CD1c-positive myeloid dendritic cell (primary cell): Measurements from ENCODE around the gene PDZD8.
"Not testable (repeated sequence)": the region's sequence is repeated elsewhere in the genome, so short reads cannot be mapped to it uniquely, and the experiment has no call there.

ENCODE experiments used
- DNase-seq: peaks from one replicate; pipeline ENCODE4 v3.0.0-alpha.2; 2016; ENCODE audit errors: extremely low spot score

PDZD8 gene

GRCh38 chr10:117350909-117351308, 24.3 kb downstream of the PDZD8 start:
- DNase-seq: peak; percentile 33

- no peak for DNase-seq
Observed at GRCh38 chr10:117348236-117348635, 27.0 kb downstream of the PDZD8 start.

GRCh38 chr10:117346574-117346973, 28.7 kb downstream of the PDZD8 start:
- no peak for DNase-seq

GRCh38 chr10:117345143-117345542, 30.1 kb downstream of the PDZD8 start:
- no peak for DNase-seq

- no peak for DNase-seq
Observed at GRCh38 chr10:117342641-117343040, 32.6 kb downstream of the PDZD8 start.

- DNase-seq: no peak
Observed at GRCh38 chr10:117341061-117341460, 34.2 kb downstream of the PDZD8 start.

GRCh38 chr10:117339979-117340378, 35.3 kb downstream of the PDZD8 start:
- DNase-seq: no peak

GRCh38 chr10:117339578-117339977, 35.7 kb downstream of the PDZD8 start:
- no peak for DNase-seq

GRCh38 chr10:117334926-117335325, 40.3 kb downstream of the PDZD8 start:
- no peak for DNase-seq

GRCh38 chr10:117334066-117334465, 41.2 kb downstream of the PDZD8 start:
- no peak for DNase-seq

- no peak for DNase-seq
Observed at GRCh38 chr10:117327262-117327661, 48.0 kb downstream of the PDZD8 start.

- DNase-seq: no peak
Observed at GRCh38 chr10:117324367-117324766, 50.9 kb downstream of the PDZD8 start.

- no peak for DNase-seq
Observed at GRCh38 chr10:117322260-117322659, 53.0 kb downstream of the PDZD8 start.

GRCh38 chr10:117320050-117320665, 55.1 kb downstream of the PDZD8 start:
- peak; percentile 43 for DNase-seq

- DNase-seq: no peak
Observed at GRCh38 chr10:117318909-117319308, 56.3 kb downstream of the PDZD8 start.

- no peak for DNase-seq
Observed at GRCh38 chr10:117316701-117317100, 58.5 kb downstream of the PDZD8 start.

GRCh38 chr10:117313641-117314040, 61.6 kb downstream of the PDZD8 start:
- DNase-seq: no peak

GRCh38 chr10:117312430-117312829, 62.8 kb downstream of the PDZD8 start:
- DNase-seq: no peak

GRCh38 chr10:117311261-117311660, 64.0 kb downstream of the PDZD8 start:
- DNase-seq: no peak

- DNase-seq: no peak
Observed at GRCh38 chr10:117306674-117307073, 68.6 kb downstream of the PDZD8 start.

GRCh38 chr10:117303451-117303850, 71.8 kb downstream of the PDZD8 start:
- DNase-seq: not testable (repeated sequence)

GRCh38 chr10:117300671-117301070, 74.6 kb downstream of the PDZD8 start:
- no peak for DNase-seq

- DNase-seq: no peak
Observed at GRCh38 chr10:117299435-117299834, 75.8 kb downstream of the PDZD8 start.

- no peak for DNase-seq
Observed at GRCh38 chr10:117298219-117298618, 77.0 kb downstream of the PDZD8 start.
